Tongue (tissue), 2 donors: ENCODE data around the gene SLC16A8. TPM values are rescaled to one million over a fixed set of nuclear protein-coding genes. Genes with fewer than 3 reads are reported as not detected.
"Not testable (repeated sequence)": the region's sequence is repeated elsewhere in the genome, so short reads cannot be mapped to it uniquely, and the experiment has no call there.

Source experiments
- DNase-seq: peaks from one replicate; pipeline ENCODE4 v3.0.0-alpha.2; 2015
- total RNA-seq: library from RNA; depleted of rRNA; stranded (reverse); fragments of >200 nt; gene quantifications from one replicate; pipeline ENCODE4 v1.2.3, GENCODE V29; 2014

Gene SLC16A8
- total RNA-seq, 1 donor from 2014 or later = not detected

DNA sequence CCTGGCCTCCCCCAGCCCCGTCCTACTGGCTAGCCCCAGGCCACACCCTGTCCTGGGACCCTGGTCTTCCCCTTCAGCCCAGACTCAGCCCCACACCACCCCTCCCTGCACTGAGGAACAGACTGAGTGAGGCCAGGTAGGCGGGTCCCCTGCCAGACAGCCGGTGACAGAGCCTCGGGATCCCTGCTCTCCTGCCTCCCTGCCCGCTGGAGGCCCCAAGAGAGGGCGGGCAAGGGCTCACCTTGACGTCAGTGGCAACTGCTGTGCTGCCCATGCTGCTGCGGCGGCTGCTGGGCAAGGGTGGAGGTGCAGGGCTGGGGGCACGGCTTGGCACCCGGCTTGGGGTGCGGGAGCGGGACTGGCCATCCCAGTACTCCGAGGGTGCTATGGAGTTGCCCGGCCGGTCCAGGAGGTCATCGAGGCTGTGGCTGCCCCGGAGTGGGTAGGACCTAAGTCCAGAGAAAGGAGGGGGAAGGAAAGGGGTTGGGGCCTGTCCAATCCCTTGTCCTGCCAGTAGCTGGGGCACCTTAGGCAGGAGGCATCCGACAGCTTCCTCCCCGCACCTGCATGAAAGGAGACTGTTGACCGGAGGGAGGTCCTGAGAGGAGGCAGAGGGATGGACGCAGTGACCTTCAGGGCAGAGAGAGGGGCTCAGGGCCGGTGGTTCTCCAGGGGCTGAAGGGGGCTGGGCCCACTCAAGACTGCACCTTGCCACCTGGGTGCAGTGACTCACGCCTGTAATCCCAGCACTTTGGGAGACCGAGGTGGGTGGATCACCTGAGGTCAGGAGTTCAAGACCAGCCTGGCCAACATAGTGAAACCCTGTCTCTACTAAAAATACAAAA, 2.2 kb upstream of the SLC16A8 start:
- no peak for DNase-seq

GRCh38 chr22:38085501-38085900, 1.5 kb upstream of the SLC16A8 start:
- DNase-seq = no peak

DNA sequence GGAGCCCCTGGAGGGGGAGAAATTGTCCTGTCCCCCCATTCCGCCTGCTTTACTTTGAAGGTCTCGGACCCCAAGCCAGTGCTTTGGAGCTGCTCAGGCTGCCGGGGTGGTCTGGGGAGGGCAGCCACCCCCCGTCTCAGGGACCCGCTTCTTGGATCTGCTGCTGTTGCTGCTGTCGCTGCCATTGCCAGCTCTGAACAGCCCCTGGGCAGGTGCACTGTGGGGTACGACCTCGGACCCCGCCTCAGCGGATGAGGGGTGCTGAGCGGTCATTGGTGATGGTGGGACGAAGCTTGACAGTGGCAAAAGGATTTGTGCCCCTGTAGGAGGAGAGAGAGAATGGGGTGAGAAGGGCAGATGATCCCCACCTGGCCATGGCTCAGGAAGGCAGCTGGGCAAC, 1.1 kb upstream of the SLC16A8 start:
- no peak for DNase-seq

- DNase-seq = no peak
Measured at GRCh38 chr22:38082986-38083710, 836 bp downstream of the SLC16A8 start.

DNA sequence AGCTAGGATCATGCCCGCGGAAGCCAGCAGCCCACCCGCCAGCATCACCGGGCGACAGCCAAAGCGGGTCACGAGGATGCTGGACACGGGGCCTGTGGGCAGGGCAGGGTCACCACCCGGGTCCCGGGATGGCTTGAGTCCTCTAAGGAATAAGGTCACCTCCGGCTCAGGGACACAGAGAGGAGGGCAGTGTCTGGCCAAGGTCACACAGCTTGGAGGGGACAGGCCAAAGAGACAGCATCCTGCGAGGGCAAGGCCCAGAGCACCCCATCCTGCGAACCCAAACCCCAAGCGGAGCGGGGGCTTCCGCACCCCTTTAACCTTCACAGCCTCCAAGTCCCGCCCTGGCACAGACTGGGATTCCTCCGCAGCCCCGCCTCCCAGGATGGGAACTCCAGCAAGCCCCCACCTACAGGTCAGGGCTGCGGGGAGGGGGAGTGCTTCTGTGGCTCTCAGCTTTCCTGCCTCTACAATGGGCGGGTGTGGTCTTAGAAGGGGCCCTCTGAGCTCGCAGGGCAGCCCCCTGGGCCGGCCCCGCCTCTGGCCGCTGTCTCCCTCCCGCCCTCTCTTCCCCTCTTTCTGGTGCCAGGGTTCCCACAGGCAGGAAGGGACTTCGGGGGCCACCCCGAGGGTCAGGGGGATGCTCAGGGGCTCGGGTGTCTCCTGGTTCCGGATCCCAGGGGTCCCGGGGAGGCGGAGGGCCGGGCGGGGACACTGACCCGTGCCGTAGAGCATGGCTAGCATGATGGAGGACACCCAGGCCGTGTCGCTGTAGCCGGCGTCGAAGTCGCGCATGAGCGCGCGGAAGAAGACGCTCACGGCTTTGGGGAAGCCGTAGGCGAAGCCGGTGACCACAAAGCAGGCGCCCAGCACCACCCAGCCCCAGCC, 1.8 kb downstream of the SLC16A8 start:
- no peak for DNase-seq

DNA sequence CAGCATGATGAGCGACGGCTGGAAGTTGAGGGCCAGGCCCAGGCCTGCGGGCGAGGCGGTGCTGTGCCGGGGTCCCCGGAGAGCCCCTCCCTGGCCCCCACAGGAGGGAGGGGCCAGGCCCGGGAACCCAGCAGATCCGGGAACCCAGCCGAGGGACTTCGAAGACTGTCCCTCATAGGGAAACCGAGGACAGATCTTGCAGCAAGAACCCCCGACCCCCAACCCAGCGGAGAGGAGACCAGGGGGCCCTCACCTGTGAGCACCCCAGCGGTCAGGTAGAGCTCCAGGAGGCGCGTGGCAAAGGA, 2.4 kb downstream of the SLC16A8 start:
- no peak for DNase-seq

GRCh38 chr22:38080850-38081635, 2.9 kb downstream of the SLC16A8 start:
- peak; percentile 60 for DNase-seq

- no peak for DNase-seq
Measured at GRCh38 chr22:38080474-38080849, 3.5 kb downstream of the SLC16A8 start.

GRCh38 chr22:38079804-38080203, 4.2 kb downstream of the SLC16A8 start:
- DNase-seq = no peak

DNA sequence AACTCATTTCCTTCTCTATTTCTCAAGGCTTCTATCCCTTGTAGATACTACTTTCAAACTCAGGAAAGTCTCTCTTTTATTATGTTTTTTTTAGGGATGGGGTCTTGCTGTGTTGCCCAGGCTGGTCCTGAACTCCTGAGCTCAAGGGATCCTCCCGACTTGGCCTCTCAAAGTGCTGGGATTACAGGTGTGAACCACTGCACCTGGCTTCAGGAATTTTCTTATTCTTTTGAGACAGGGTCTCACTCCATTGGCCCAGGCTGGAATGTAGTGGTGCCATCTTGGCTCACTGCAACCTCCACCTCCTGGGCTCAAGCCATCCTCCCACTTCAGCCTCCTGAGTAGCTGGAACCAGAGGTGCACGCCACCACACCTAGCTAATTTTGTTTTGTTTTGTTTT, 4.8 kb downstream of the SLC16A8 start:
- DNase-seq = not testable (repeated sequence)

DNA sequence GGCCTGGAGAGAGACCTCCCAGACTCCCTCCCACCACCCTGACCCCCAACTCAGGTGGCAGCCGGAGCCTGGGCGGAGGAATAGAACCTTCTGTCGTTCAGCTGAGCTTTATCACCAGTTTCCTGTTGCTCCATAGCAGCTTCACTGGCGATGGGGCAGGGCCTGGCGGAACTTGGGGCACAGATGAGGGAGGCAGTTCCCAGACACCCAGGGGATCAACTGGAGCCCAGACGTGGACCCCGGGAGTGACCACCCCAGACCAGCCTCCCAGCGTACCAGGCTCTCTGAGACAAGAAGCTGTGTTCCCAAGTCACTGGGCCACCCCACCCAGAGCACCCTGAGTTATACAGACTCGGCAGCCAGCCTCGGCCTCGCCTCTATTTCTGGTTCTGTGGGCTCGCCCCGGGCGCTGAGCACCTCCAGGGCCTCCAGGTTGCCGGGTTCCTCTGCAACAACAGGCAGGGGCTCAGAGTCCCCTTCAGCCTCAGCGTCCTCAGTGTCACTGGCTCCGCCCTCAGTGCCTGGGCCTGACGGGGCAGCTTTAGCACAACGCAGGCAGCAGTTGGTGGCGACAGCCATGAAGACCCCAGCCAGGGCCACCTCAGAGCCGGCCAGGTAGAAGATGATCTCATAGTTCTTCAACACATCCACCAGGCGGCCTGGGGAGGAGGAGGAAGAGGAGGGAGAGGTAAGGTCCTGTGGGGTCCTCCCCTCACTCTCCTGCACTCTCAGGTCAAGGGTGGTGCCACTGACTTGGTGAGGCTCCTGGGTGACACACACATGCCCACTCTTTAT, 5.7 kb downstream of the SLC16A8 start:
- DNase-seq = no peak

- DNase-seq = no peak
Measured at GRCh38 chr22:38077595-38077994, 6.4 kb downstream of the SLC16A8 start.

DNA sequence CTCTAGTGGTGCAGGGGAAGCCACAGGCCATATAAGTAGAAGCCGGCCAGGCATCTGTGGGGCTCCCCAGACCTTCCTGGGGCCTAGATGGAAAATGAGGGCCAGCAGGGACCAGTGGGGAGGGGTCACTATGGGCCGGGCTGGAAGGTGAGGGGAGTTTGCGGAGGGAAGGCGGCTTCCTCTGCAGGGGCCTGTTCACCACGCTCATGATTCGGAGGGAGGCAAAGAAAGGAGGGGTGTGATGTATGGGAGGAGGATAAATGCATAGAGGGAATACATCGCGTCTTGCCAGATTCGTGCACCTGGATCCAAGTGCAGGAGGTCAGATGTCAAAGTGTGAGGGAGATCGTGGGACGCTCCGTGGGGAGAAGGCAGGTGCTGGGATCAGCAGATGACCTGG, 6.9 kb downstream of the SLC16A8 start:
- no peak for DNase-seq

- DNase-seq = no peak
Measured at GRCh38 chr22:38075961-38076360, 8.0 kb downstream of the SLC16A8 start.

- no peak for DNase-seq
Measured at GRCh38 chr22:38075105-38075825, 8.7 kb downstream of the SLC16A8 start.

DNA sequence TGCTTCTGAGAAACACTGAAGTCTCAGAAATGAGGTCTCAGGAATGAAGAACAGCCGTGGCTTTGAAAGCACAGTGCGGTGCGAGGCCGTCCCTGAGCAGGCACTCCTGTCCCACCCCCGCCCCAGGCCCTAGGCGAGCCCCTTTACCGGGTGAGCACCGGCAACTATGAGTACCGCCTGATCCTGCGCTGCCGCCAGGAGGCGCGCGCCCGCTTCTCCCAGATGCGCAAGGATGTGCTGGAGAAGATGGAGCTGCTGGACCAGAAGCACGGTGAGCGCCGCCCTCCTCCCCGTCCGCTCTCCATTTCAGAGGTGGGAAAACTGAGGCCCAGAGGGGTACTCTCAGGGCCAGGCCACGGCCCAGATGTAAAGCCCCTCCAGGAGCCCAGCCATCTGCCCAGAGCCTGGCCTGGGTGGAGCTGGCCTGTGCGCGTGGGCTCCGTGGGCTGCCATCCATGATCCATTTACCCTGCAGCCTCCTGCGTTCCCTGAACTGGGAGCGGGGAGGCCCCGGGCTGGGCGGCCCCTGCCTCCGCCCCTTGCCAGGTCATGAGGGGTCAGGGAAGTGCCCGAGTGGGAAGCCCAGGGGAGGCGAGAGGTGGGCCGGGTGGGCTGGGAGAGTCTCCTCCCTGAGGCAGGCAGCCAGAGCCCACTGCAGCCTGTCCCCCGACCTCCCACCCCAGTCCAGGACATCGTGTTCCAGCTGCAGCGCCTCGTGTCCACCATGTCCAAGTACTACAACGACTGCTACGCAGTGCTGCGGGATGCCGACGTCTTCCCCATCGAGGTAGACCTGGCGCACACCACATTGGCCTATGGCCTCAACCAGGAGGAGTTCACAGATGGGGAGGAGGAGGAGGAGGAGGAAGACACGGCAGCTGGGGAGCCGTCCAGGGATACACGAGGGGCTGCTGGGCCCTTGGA, 9.5 kb downstream of the SLC16A8 start:
- peak; percentile 66 for DNase-seq

DNA sequence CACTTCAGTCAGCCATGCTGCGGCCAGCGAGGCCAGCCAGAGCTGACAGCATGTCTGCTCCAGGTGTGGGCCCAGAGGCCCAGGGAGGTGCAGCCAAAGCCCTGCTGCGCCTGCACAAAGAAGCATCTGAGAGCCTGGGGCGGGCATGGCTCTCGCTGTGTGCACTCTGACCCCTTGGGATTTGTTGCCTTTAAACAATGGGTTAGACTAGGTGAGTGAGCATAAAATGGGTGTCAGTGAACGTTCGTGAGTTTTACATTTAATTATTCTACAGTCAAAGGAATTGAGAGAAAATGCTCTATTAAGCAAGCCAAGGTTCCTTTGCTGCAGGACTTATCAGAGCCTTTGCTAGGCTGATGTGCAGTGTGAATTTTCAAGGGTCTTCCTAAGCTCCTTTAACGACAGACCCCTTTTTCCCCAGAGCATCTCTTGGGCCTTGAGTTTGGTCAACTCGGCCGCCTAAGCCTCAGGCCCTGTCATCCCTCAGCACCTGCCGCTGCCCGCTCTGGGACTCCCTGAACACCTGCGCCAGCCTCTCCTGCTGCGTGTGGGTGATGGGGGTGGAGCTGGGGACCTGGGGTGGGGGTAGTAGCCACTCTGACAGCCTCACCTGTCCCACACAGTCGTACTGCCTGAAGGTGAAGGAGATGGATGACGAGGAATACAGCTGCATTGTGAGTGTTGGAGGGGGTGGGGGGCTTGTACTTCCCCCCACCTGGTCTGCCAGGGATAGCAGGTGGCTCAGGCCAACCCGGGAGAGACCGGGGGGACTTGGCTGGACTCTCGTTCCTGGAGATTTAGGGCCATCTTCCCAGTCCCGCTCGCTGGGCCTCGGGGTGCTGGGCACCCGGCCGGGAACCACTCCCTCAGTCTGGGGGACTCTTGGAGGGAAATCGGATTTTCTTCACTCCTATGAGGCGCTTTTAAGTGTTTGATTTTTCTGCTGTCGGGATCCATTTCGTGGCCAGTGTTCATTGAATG, 10.5 kb downstream of the SLC16A8 start:
- DNase-seq = no peak
